GM18526 (cell line): ENCODE results near the gene PCMTD2.

ENCODE experiments used
- POLR2A ChIP-seq: IDR thresholded peaks from 3 replicates; pipeline ENCODE4 v1.6.1; 2011; ENCODE audit not compliant: insufficient read length; ENCODE audit errors: extremely low read depth

The PCMTD2 gene

GRCh38 chr20:64231621-64232550, 23.7 kb upstream of the PCMTD2 start:
- no peak for TF ChIP-seq POLR2A

- TF ChIP-seq POLR2A, result no peak
These were observed 22.8 kb upstream of the PCMTD2 start for GRCh38 chr20:64232794-64233193.

GRCh38 chr20:64233725-64234124, 21.8 kb upstream of the PCMTD2 start:
- TF ChIP-seq POLR2A, result no peak

DNA sequence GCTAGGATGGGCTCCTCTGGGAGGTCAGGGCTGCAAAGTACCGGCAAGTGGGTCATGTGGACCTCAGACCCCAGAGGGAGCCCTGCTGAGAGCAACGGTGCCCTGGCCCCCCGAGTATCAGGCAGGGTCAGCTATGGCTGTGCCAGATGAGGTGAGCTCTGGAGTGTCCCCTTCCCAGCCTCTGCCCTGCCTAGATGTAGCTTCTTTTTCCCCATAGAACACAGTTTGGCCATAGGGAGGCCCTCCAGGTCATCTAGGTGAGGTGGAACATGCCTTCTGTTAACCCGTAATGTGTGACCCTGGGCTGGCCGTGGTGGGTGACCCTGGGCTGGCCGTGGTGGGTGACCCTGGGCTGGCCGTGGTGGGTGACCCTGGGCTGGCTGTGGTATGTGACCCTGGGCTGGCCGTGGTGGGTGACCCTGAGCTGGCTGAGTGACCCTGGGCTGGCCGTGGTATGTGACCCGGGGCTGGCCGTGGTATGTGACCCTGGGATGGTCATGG, 21.2 kb upstream of the PCMTD2 start:
- TF ChIP-seq POLR2A, result no peak

DNA sequence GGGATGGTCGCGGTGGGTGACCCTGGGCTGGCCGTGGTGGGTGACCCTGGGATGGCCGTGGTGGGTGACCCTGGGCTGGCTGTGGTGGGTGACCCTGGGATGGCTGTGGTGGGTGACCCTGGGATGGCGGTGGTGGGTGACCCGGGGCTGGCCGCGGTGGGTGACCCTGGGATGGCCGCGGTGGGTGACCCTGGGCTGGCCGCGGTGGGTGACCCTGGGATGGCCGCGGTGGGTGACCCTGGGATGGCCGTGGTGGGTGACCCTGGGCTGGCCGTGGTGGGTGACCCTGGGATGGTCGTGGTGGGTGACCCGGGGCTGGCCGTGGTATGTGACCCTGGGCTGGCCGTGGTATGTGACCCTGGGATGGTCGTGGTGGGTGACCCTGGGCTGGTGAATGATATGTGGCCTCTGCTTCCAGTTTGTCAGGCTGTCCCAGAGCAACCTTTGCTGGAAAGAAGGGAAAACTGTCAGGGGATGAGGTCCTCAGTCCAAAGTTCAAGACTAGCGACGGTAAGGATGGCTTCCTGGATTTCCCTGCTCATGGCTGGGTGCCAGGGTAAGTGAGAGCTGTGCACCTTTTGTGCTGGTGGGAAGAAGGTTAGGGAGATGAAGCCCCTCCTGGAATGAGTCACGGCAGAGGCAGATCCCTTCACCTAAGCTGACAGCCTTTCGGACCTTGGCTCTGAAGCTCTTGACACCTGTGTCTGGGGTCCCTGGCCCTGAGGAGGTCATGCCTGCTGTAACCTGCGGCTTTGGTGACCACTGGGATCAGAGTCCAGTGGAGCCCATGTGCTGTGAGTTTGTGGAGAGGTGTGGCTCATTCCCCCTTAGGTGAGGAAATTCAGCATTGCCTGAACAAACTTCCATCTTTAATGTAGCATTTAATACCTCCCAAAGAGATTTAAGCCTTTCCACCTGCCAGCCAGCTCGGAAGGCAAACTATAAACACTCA, 19.1 kb upstream of the PCMTD2 start:
- no peak for TF ChIP-seq POLR2A

DNA sequence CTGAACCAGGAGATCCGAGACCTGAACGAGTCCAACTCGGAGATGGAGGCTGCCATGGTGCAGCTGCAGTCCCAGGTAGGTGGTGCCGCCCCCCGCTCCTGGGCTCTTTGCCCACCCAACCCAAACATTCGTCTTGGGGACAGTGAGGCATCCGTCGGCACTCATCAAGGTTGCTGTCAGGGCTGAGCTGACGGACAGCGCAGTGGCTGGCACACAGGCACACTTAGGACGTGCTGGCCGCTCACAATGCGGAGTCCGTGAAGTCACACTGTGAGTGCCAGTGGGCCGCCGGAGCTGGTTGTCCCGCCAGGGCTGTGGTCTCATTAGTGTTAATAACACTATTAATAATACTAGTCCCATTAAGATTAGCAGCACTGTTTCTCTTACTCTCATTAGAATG, 18.2 kb upstream of the PCMTD2 start:
- no peak for TF ChIP-seq POLR2A

GRCh38 chr20:64238115-64238825, 17.3 kb upstream of the PCMTD2 start:
- no peak for TF ChIP-seq POLR2A

GRCh38 chr20:64238851-64239387, 16.6 kb upstream of the PCMTD2 start:
- no peak for TF ChIP-seq POLR2A

DNA sequence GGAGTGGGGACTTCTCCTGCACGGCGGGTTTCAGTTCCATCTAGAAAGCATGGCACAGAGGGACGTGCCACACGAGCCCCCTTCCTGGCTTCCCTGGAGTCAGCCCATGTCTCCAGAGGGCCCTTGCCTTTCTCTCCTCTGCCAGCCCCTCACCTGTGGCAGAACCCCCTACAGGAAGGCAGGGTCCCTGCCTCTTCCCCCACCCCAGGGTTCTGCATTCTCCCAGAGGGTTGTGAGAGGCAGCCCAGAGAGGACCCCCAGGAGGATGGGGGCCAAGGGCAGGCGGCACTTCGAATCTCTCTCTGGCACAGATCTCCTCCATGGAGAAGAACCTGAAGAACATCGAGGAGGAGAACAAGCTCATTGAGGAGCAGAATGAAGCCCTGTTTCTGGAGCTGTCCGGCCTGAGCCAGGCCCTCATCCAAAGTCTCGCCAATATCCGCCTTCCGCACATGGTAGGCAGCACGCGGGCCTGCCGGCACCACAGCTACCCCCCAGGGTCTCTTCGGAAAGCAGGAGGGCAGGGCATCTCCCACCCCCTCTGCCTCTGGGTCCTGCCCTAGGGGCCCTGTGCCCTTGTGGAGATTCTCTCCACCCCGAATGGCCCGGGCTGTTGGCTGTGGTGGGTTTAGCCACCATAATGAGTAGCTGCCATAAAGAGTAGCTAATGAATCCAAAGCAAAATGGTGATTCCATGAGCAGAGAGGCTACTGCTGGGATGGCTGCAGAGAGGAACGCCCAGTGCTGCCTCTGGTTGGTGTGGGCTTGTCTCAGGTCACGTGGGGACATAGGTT, 15.9 kb upstream of the PCMTD2 start:
- no peak for TF ChIP-seq POLR2A

GRCh38 chr20:64240243-64241015, 15.1 kb upstream of the PCMTD2 start:
- TF ChIP-seq POLR2A, result no peak

- no peak for TF ChIP-seq POLR2A
These were observed 14.5 kb upstream of the PCMTD2 start for GRCh38 chr20:64241061-64241460.

DNA sequence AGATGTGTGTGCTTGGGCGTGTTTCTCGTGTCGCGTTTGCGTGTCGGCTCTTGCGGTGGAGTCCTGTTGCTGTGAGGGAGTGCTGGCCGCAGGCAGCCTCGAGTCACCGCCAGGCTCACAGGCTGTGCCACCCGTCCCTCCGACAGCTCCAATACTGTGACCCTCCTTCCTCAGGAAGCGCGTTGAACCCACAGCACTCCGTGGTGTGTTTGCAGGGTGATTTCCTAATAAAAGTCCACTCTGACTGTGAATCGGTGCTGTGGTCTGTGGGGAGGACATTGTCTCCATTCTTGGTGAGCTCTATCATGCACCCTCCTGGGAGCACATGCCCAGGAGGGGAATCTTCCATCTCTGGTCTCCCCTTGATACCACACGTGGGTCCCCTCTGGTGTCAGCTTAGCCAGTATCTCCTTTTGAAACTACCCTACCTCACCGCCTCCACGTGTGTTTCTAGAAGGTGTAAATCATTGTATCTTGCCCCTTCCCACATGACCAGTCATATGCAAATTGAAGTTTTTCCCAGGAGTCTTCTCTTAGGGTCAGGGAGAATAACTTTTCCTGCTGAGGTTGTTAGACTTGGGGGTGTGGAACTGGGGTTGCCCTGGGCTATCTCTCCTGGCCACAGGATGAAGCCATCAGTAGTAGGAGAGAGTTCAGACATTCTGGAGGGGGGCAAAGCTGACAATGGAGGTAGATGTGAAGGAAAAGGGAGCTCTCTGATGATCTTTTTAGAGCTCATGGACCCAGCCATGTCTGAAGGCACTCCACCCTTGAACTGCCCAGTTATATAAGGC, 13.3 kb upstream of the PCMTD2 start:
- no peak for TF ChIP-seq POLR2A
